ENCODE measurements around the gene FXYD1.

The FXYD1 gene

DNA sequence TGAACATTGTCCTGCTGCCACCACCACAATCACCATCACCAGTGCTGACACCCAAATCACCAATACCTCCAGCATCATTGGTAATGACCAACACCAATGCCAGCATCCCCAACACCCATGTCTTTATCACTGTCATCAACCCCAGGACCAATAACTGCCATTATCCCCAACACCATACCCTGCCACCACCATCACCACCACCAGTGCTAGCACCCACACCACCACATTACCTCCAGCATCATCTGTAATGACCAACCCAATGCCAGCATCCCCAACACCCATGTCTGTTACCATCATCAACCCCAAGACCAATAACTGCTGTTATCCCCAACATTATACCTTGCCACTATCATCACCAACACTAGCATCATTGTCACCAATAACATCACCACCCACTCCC is 6.4 kb upstream of the FXYD1 start:
- no peak overlapping the region for H3K4me3 ChIP-seq (ENCODE audit: low read length)

DNA sequence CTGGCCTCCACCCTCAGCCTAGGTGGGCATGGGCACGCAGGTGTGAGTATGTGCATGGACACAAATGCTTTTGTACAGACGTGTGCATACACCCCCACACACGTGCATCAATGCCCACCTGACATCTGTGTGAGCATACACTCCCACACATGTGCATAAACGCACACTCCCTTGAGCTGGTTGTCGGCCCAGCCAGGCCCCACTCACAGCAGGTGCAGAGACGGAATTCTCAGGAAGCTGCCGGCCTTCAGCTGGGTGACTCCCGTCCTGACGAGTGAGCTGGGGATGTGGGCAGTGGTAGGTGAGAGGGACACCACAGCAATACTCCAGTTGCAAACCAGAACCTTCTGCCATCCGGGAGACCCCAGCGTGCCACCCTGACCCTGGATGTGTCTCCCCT is 4.8 kb upstream of the FXYD1 start:
- Histone ChIP-seq H3K27me3 (ENCODE audit: control insufficient read depth, insufficient read depth, low read length) (no peaks in the 10 kb centered on the region), H3K27ac (ENCODE audit: low read depth, low read length) (peak overlapping the region; percentile 58), H3K4me3 (ENCODE audit: low read length) (peak overlapping the region; percentile 5), H3K36me3 (ENCODE audit: control insufficient read depth, insufficient read depth, low read length) (no peaks in the 10 kb centered on the region), H3K9ac (ENCODE audit: low read length) (no peak overlapping the region), H3K4me1 (ENCODE audit: control insufficient read depth, insufficient read depth, low read length) (no peaks in the 10 kb centered on the region)

More for the DNA sequence above, 6.4 kb upstream of the FXYD1 start:
- no peak overlapping the region for H3K9ac ChIP-seq (ENCODE audit: low read length)
- no peaks in the 10 kb centered on the region for H3K4me1 ChIP-seq (ENCODE audit: control insufficient read depth, insufficient read depth, low read length)
- H3K36me3 ChIP-seq (ENCODE audit: control insufficient read depth, insufficient read depth, low read length): no peaks in the 10 kb centered on the region
- no peak overlapping the region for H3K27ac ChIP-seq (ENCODE audit: low read depth, low read length)
- no peaks in the 10 kb centered on the region for H3K27me3 ChIP-seq (ENCODE audit: control insufficient read depth, insufficient read depth, low read length)

DNA sequence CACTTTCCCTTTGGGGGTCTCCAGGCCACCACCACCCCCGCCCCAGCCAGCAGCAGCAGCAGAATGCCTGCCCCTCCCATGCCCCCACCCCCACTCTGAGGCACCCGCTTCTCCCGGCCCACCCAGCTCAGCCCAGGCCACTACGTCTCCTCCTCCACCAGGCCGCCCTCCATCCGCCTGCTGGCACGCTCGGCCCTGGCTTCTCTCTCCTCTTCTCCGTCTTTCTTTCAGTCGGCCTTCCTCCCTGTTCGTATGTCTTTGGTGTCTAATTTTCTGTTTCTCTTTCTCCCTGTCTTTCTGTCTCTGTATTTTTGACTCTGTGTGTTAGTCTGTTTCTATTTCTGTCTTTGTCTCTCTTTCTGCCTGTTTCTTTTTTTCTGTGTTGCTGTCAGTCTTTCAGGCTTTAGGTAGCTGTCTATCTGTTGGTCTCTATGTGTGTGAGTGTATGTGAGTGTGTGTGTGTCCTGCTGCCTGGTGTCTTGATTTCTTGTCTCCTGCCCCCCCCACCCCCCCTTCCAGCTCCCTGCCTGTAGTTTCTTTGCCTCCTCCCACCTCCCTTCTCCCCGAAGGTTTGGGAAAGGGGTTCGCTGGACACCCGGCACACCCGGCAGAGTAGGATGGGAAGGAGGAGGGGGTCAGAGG is 3.9 kb upstream of the FXYD1 start, which contains the start of gene LGI4:
LGI4 (minus strand) TSS at position 459 of the 642 bp plus-strand sequence; CDS start at position 80, 379 bp downstream.
- H3K4me3 ChIP-seq (ENCODE audit: low read length): peak within 1 kb of the TSS; percentile 21
- peak within 1 kb of the TSS; percentile 58 for H3K27ac ChIP-seq (ENCODE audit: low read depth, low read length)
- no peaks in the 10 kb centered on the region for H3K4me1 ChIP-seq (ENCODE audit: control insufficient read depth, insufficient read depth, low read length)
- H3K9ac ChIP-seq (ENCODE audit: low read length): peak within 1 kb of the TSS; percentile 36
- H3K27me3 ChIP-seq (ENCODE audit: control insufficient read depth, insufficient read depth, low read length): no peaks in the 10 kb centered on the region
- H3K36me3 ChIP-seq (ENCODE audit: control insufficient read depth, insufficient read depth, low read length): no peaks in the 10 kb centered on the region

DNA sequence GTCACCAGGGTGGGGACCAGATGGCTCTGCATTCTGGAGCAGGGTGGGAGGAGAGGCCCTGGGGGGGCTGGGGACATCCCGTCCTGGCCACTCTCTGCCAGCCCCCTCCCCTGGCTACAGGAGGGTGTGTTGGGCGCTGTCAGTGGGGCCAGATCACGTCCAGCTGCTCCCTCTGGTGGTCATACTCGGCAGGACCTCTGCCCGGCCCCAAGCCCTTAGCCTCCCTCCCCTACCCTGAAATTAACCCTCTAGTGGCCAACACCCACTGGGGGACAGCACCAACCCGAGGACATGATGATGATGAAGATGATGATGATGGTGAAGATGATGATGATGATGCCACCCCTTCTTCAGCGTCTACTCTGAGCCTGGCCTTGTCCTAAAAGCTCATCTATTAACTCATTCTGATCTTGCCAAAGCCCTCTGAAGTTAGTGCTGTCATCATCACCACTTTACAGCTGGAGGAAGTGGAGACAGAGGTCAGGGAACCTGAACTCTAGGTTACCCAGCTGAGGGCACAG is 3.2 kb upstream of the FXYD1 start:
- H3K36me3 ChIP-seq (ENCODE audit: control insufficient read depth, insufficient read depth, low read length): no peaks in the 10 kb centered on the region
- no peaks in the 10 kb centered on the region for H3K27me3 ChIP-seq (ENCODE audit: control insufficient read depth, insufficient read depth, low read length)
- H3K4me3 ChIP-seq (ENCODE audit: low read length): peak overlapping the region; percentile 21
- peak overlapping the region; percentile 58 for H3K27ac ChIP-seq (ENCODE audit: low read depth, low read length)
- H3K4me1 ChIP-seq (ENCODE audit: control insufficient read depth, insufficient read depth, low read length): no peaks in the 10 kb centered on the region
- H3K9ac ChIP-seq (ENCODE audit: low read length): no peak overlapping the region

DNA sequence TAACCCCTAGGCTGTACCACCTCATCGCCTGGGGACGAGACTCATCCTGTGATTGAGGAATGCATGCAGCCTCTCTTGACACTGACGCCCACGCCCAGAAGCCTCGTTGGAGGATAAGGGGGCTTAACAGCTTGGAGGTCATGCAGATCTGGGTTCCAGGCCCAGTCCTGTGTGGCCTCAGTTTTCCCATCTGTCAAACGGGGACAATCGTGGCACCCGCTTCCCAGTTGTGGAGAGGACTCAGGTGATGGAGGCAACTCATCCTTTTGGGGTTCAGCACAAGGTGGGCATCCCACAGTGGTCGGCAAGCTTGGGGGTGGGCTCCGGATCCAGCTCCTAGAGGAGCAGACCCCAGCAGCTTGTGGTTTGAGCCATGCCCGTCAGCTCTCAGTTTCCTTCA is 2.4 kb upstream of the FXYD1 start:
- Histone ChIP-seq H3K27ac (ENCODE audit: low read depth, low read length) (no peak overlapping the region), H3K9ac (ENCODE audit: low read length) (no peak overlapping the region), H3K4me3 (ENCODE audit: low read length) (no peak overlapping the region), H3K27me3 (ENCODE audit: control insufficient read depth, insufficient read depth, low read length) (no peaks in the 10 kb centered on the region), H3K4me1 (ENCODE audit: control insufficient read depth, insufficient read depth, low read length) (no peaks in the 10 kb centered on the region), H3K36me3 (ENCODE audit: control insufficient read depth, insufficient read depth, low read length) (no peaks in the 10 kb centered on the region)

DNA sequence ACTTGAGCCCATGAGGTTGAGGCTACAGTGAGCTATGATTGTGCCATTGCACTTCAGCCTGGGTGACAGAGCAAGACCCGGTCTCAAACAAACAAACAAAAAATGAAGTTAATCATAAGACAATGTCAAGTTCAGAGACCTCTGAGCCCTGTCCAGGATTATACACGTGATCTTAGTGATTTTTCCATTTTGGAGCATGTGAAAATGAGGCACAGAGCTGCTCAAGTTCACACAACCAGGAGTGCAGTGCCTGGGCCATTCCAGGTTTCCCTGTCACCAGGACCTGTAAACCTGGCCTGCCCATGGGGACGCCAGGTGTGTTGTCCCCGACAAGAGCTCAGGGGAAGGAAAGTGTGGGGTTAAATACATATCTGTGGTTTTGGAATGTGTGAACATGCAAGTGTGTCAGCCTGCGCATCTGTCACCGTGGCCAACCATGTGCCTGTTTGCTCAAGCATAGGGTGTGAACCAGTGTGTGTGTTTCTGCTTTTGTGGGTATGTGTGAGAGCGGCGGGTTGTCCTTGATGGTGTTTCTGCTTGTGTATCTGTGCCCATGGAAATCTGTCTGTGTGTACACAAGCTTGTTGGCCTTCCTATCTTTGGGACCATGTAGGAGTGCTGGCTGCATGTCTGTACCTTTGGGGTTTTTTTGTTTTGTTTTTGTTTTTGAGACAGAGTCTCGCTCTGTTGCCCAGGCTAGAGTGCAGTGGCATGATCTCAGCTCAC is 1.5 kb upstream of the FXYD1 start:
- H3K9ac ChIP-seq (ENCODE audit: low read length): no peak overlapping the region
- peaks cover 3% of the 10 kb centered on the region for H3K27me3 ChIP-seq (ENCODE audit: control insufficient read depth, insufficient read depth, low read length)

DNA sequence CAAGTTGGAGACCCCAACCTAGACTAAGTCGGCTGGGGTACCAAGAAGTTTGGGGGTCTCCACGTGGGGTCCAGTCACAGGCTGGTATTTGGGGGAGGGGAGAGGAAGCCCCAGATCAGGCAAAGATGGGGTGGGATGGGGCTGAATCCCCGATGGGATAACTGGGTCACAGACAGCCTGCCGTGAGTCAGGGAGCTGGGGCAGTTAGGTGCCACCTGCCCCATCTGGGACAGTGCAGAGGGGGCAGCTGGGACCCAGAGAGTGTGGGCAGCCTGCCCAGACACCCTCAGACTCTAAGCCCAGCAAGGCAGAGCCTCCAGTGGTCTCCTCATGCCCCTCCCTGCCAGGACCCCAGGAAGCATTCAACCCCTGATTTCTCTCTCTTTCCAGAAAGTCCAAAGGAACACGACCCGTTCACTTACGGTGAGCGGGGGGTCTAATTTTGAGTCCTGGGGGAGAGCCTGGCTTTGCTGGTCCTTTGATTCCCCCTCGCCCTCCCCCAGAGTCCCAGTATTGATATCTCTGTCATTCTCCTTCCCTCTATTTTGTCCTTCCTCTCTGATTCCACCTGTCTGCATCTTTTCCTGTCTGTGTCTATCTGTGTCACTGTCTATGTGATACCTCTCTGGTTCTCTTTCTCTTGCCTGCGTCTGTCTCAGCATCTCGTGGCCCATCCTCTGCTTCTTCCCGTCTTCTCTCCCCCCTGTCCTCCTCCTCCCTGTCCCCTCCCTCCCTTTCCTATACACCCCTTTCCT is 1.8 kb downstream of the FXYD1 start:
- Histone ChIP-seq H3K4me1 (ENCODE audit: control insufficient read depth, insufficient read depth, low read length) (no peaks in the 10 kb centered on the region), H3K27me3 (ENCODE audit: control insufficient read depth, insufficient read depth, low read length) (peaks cover 5% of the 10 kb centered on the region), H3K36me3 (ENCODE audit: control insufficient read depth, insufficient read depth, low read length) (no peaks in the 10 kb centered on the region), H3K4me3 (ENCODE audit: low read length) (peak overlapping the region; percentile 63), H3K27ac (ENCODE audit: low read depth, low read length) (peak overlapping the region; percentile 87), H3K9ac (ENCODE audit: low read length) (no peak overlapping the region)

More for the DNA sequence above, 1.5 kb upstream of the FXYD1 start:
- no peaks in the 10 kb centered on the region for H3K36me3 ChIP-seq (ENCODE audit: control insufficient read depth, insufficient read depth, low read length)
- no peak overlapping the region for H3K4me3 ChIP-seq (ENCODE audit: low read length)
- no peaks in the 10 kb centered on the region for H3K4me1 ChIP-seq (ENCODE audit: control insufficient read depth, insufficient read depth, low read length)
- peak overlapping the region; percentile 26 for H3K27ac ChIP-seq (ENCODE audit: low read depth, low read length)

DNA sequence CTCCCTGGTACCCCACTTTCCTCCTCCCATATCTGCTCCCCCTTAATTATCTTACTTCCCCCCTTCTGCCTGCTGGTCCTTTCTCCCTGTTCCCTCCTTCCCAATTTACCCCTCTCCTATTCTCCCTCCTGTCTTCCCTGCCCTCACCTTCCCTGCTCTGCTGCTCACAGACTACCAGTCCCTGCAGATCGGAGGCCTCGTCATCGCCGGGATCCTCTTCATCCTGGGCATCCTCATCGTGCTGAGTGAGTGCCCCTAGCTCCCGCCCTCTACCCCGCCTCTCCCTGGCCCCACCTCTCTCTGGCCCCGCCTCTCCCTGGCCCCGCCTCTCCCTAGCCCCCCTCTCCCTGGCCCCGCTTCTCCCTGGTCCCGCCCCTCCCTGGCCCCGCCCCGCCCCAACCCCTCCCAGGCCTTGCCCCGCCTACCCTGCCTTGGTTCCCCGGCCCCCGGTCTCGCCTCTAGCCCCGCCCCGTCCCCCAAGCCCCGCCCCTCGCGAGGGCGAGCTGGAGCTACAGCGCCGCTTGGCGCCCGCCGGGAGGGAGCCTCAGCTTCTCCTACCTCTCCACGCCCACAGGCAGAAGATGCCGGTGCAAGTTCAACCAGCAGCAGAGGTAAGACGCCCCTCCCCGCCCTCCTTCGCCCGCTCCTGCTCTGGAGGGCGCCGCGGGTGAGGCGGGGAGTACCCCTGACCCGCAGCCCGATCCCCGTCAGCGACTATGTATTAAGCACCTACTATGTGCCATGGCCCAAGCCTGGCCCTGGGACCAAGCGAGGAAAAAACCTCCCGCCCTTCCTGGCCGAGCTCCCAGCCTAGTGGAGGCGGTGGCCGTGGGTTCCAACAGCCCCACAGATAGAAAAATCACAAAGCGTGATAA is 2.6 kb downstream of the FXYD1 start:
- Histone ChIP-seq H3K9ac (ENCODE audit: low read length) (no peak overlapping the region), H3K4me1 (ENCODE audit: control insufficient read depth, insufficient read depth, low read length) (no peaks in the 10 kb centered on the region), H3K4me3 (ENCODE audit: low read length) (peak overlapping the region; percentile 63), H3K36me3 (ENCODE audit: control insufficient read depth, insufficient read depth, low read length) (no peaks in the 10 kb centered on the region), H3K27ac (ENCODE audit: low read depth, low read length) (peak overlapping the region; percentile 87), H3K27me3 (ENCODE audit: control insufficient read depth, insufficient read depth, low read length) (peaks cover 5% of the 10 kb centered on the region)

DNA sequence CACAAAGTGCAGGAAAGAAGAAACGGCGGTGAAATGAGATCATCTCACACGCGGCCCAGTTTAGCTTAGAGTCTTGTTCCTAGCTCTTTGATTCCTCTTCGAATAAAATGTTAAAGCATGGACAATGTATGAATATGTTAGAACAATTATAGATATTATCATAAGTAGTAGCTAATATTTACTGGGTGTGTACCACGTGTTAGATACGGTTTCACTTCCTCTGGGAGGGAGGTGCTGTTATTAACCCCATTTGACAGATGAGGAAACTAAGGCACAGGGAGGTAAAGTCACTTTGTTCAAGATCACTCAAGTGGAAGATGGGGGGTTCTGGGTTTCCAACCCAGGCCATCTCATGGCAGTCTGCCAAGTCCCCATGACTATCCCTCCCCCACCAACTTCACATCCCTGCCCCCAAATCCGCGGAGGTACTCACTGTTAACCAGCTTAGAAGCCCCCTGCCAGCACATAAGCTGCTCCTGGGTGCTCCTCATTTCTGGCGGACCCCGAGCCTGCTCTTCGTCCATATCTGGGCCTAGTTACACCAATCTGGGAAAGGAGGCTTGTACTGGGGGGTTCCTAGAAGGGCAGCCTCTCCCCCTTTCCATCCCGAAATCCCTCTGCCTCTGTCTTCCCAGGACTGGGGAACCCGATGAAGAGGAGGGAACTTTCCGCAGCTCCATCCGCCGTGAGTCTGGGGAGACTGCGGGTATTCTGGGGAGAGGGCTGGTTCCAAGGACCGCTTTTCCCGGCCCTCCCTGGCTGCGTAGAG is 3.4 kb downstream of the FXYD1 start:
- H3K27ac ChIP-seq (ENCODE audit: low read depth, low read length): no peak overlapping the region
- H3K27me3 ChIP-seq (ENCODE audit: control insufficient read depth, insufficient read depth, low read length): peaks cover 5% of the 10 kb centered on the region
- H3K4me1 ChIP-seq (ENCODE audit: control insufficient read depth, insufficient read depth, low read length): no peaks in the 10 kb centered on the region
- H3K36me3 ChIP-seq (ENCODE audit: control insufficient read depth, insufficient read depth, low read length): no peaks in the 10 kb centered on the region
- H3K4me3 ChIP-seq (ENCODE audit: low read length): peak overlapping the region; percentile 48
- no peak overlapping the region for H3K9ac ChIP-seq (ENCODE audit: low read length)

DNA sequence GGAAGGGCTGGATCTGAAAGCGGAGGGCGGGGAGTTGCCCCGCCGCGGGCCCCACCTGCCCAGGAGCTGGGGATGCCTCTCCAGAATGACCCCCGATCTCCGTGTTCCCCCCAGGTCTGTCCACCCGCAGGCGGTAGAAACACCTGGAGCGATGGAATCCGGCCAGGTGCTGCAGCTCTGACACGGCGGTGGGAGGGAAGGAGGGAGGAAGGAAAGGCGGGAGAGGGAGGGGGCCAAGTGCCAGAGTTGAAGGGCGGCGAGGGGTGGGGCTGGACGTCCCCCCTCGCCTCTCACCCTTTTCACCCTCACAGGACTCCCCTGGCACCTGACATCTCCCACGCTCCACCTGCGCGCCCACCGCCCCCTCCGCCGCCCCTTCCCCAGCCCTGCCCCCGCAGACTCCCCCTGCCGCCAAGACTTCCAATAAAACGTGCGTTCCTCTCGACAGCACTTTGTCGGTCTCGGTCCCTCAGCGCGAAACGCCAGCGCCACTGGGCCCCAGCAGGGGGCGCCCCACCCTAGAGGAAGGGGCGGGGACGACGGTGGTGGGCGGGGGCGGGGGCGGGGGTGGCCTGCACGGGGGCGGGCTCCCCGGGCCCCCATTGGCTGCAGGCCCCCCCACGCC is 4.1 kb downstream of the FXYD1 start:
- Histone ChIP-seq H3K27me3 (ENCODE audit: control insufficient read depth, insufficient read depth, low read length) (peaks cover 5% of the 10 kb centered on the region), H3K9ac (ENCODE audit: low read length) (no peak overlapping the region), H3K27ac (ENCODE audit: low read depth, low read length) (no peak overlapping the region), H3K4me3 (ENCODE audit: low read length) (peak overlapping the region; percentile 30), H3K4me1 (ENCODE audit: control insufficient read depth, insufficient read depth, low read length) (no peaks in the 10 kb centered on the region), H3K36me3 (ENCODE audit: control insufficient read depth, insufficient read depth, low read length) (no peaks in the 10 kb centered on the region)

DNA sequence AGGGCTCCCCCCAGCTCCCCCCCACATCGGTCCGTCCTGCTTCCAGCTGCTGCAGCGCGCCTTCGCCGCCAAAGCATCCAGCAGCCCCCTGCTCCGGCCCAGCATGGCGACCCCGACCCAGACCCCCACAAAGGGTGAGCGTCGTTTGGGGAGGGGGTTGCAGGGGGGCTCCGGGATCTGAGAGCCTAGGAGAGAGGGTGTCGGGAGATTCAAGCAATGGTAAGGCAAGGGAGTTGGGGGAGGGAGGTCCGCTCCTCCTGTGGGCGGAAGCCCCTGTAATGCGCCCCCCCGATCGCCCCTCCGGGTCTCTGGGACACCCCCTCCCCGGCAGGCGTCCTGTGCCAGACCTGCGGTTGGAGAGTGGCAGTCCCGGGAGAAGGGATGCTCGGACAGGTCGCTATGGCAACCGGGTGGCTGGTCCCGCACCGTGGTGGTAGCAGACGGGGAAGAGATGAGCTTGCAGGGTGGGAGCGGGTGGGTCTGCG is 4.6 kb downstream of the FXYD1 start, which contains the start of gene FXYD7:
FXYD7 (plus strand) TSS at position 25 of the 485 bp plus-strand sequence; CDS start at position 104, 79 bp downstream.
- Histone ChIP-seq H3K27me3 (ENCODE audit: control insufficient read depth, insufficient read depth, low read length) (peaks cover 5% of the 10 kb centered on the region), H3K9ac (ENCODE audit: low read length) (no peak within 1 kb of the TSS), H3K36me3 (ENCODE audit: control insufficient read depth, insufficient read depth, low read length) (no peaks in the 10 kb centered on the region), H3K4me1 (ENCODE audit: control insufficient read depth, insufficient read depth, low read length) (no peaks in the 10 kb centered on the region), H3K27ac (ENCODE audit: low read depth, low read length) (no peak within 1 kb of the TSS), H3K4me3 (ENCODE audit: low read length) (peak within 1 kb of the TSS; percentile 30)

Data from rectal smooth muscle tissue (tissue), 1 donor.